C4-2B (cell line): Measurements from ENCODE around the gene TMEM259.

Source experiments
- H3K27ac ChIP-seq: fragments of 450-650 bp; 2 replicates; pipeline ENCODE4 v1.5.1; 2017
- ZFX ChIP-seq: fragments of 450-650 bp; IDR thresholded peaks from 2 replicates; pipeline ENCODE4 v1.6.1; 2017
- TF ChIP-seq, protein P1 (sequence below): fragments of 450-650 bp; conservative IDR thresholded peaks from 2 replicates; pipeline ENCODE4 v1.5.1; 2017; ENCODE audit warnings: mild to moderate bottlenecking

The TMEM259 gene

GRCh38 chr19:994516-994915 is 26.4 kb downstream of the TMEM259 start:
- TF ChIP-seq ZFX: no peak
- TF ChIP-seq, protein P1, sequence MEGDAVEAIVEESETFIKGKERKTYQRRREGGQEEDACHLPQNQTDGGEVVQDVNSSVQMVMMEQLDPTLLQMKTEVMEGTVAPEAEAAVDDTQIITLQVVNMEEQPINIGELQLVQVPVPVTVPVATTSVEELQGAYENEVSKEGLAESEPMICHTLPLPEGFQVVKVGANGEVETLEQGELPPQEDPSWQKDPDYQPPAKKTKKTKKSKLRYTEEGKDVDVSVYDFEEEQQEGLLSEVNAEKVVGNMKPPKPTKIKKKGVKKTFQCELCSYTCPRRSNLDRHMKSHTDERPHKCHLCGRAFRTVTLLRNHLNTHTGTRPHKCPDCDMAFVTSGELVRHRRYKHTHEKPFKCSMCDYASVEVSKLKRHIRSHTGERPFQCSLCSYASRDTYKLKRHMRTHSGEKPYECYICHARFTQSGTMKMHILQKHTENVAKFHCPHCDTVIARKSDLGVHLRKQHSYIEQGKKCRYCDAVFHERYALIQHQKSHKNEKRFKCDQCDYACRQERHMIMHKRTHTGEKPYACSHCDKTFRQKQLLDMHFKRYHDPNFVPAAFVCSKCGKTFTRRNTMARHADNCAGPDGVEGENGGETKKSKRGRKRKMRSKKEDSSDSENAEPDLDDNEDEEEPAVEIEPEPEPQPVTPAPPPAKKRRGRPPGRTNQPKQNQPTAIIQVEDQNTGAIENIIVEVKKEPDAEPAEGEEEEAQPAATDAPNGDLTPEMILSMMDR: no peak
- H3K27ac ChIP-seq: no peak overlapping the region

- no peak for TF ChIP-seq ZFX
- TF ChIP-seq, protein P1: no peak
- no peak overlapping the region for H3K27ac ChIP-seq
These were observed 27.0 kb downstream of the TMEM259 start for GRCh38 chr19:993831-994393.

GRCh38 chr19:993361-993830 is 27.5 kb downstream of the TMEM259 start:
- no peak for TF ChIP-seq ZFX
- TF ChIP-seq, protein P1: no peak
- no peak overlapping the region for H3K27ac ChIP-seq

DNA sequence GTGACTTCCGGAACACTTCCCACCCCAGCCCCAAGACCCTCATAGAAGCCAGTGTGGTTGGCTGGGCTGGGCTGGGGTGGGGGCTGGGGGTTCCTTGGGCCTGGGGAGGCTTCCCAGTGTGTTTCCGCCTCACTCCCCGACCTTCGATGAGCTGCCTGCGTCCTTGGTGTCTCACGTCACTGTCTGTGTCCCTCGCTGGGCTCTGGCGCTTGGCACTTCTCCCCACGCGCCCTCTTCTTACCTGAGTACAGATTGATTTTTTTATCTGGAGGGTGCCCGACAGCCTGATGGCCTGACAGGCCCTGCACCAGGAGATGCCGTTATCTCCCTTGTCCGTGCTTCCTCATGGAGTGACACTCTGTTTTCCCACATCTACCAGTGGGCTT is 28.3 kb downstream of the TMEM259 start:
- no peak overlapping the region for H3K27ac ChIP-seq
- TF ChIP-seq ZFX: no peak
- TF ChIP-seq, protein P1: no peak

- TF ChIP-seq, protein P1: no peak
- no peak for TF ChIP-seq ZFX
- no peak overlapping the region for H3K27ac ChIP-seq
These were observed 28.8 kb downstream of the TMEM259 start for GRCh38 chr19:991932-992669.

DNA sequence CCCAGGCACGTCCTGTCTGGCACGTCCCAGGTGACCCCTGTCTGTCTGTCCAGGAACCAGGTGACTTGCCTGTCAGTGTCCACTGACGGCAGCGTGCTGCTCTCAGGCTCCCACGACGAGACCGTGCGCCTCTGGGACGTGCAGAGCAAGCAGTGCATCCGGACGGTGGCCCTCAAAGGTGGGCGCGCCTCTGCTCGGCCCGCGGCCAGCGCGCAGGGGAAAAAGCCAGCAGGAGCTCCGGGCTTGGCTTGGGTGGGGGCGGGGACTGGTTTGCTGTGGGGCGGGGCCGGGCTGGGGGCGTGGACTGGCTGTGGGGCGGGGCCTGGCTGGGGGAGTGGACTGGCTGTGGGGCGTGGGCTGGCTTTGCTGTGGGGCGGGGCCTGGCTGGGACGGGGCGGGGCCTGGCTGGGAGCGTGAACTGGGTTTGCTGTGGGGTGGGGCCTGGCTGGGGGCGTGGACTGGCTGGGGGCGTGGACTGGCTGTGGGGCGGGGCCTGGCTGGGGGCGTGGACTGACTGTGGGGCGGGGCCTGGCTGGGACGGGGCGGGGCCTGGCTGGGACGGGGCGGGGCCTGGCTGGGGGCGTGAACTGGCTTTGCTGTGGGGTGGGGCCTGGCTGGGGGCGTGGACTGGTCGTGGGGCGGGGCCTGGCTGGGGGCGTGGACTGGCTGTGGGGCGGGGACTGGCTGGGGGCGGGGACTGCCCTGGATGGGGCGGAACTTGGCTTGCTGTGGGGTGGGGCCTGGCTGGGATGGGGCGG is 29.6 kb downstream of the TMEM259 start:
- no peak for TF ChIP-seq ZFX
- TF ChIP-seq, protein P1: no peak
- no peak overlapping the region for H3K27ac ChIP-seq

DNA sequence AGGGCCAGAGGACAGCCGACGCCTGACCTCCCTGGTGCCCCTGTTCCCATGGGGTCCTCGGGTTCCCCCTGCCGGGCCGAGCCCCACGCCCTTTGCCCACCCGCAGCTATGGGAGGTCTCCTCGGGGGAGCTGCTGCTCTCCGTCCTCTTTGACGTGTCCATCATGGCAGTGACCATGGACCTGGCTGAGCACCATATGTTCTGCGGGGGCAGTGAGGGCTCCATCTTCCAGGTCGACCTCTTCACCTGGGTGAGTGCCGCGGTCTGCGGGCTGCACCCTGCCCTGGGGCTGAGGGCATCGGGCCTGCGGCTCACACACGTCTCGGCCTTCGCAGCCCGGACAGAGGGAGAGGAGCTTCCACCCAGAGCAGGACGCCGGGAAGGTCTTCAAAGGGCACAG is 30.2 kb downstream of the TMEM259 start:
- H3K27ac ChIP-seq: no peak overlapping the region
- TF ChIP-seq ZFX: no peak
- TF ChIP-seq, protein P1: no peak
